ENCODE data around the gene OR5V1. TPM values are rescaled to one million over a fixed set of nuclear protein-coding genes. Genes with fewer than 3 reads are reported as not detected.

Gene OR5V1
- total RNA-seq (2014; rRNA removed; shearing (Covaris generic); ENCODE audit: low replicate concordance) = not detected in 2 replicates

DNA sequence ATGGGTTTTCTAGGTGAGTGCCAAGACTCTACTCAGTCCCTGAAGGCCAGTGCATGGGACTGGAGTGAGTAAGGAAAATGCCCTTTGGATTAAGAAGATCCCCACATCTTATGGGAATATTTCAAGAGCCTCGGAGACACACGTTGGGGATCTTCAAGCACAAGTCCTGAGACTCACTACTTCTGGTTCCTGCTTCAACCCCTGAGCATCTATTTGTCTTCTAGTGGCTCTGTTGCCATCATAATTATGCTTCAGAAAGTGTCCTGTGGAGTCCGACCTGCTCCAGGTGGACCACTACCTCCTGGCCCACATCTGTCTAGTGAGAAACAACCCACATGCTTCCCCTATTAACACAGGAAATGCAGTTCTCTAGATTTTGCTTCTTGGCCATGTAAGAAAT lies at the start of gene OR5V1:
Gene OR5V1 (minus strand): TSS at position 101 of the 400 bp plus-strand sequence. CDS start 12,670 bp downstream, outside the sequence.
- H3K9ac ChIP-seq (ENCODE audit: low read length) = no peak within 1 kb of the TSS
- no peak within 1 kb of the TSS for H3K4me2 ChIP-seq (ENCODE audit: low read depth, low read length, poor library complexity, severe bottlenecking)
- no peaks in the 10 kb centered on the region for H4K20me1 ChIP-seq (ENCODE audit: insufficient read depth, low read depth, low read length)
- no peaks in the 10 kb centered on the region for H3K27me3 ChIP-seq (ENCODE audit: low read length)
- DNase-seq = no peak
- no peaks in the 10 kb centered on the region for H3K36me3 ChIP-seq (ENCODE audit: insufficient read depth, low read length)
- H3K27ac ChIP-seq (ENCODE audit: low read length) = no peak within 1 kb of the TSS
- no peaks in the 10 kb centered on the region for H3K4me1 ChIP-seq (ENCODE audit: low read length)
- no peaks in the 10 kb centered on the region for H3K79me2 ChIP-seq (ENCODE audit: low read length)
- no peaks in the 10 kb centered on the region for H3K9me2 ChIP-seq (replicated peaks; ENCODE audit: insufficient read depth, low read length)
- no peak within 1 kb of the TSS for H3K4me3 ChIP-seq (ENCODE audit: low read length)
- no peak within 1 kb of the TSS for H2AFZ ChIP-seq (ENCODE audit: low read length)
- H3K9me3 ChIP-seq (ENCODE audit: low read length) = no peaks in the 10 kb centered on the region

DNA sequence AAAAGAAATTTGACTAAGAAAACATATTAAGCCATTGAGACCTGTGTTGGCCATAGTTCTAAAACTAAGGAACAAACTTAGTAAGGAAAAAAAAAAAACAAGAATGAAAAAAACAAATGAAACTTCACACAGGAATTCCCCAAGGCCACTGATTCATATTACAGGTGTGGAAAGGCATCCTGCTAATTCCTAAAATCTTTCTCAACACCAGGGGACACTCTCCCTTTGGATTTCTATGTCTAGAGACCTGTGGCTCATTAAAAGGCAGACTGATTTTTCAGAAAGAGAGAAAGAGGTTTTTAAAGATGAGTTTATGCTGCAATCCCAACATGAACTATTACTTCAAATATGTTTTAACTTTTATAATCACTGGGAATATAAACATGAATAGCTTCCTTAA lies 45.9 kb upstream of the OR5V1 start, which contains the start of gene OR12D1:
Gene OR12D1 (plus strand): TSS at position 341 of the 400 bp plus-strand sequence.
- no peaks in the 10 kb centered on the region for H3K9me3 ChIP-seq (ENCODE audit: low read length)
- DNase-seq = no peak
- no peaks in the 10 kb centered on the region for H3K4me1 ChIP-seq (ENCODE audit: low read length)
- no peaks in the 10 kb centered on the region for H3K36me3 ChIP-seq (ENCODE audit: insufficient read depth, low read length)
- H2AFZ ChIP-seq (ENCODE audit: low read length) = no peak within 1 kb of the TSS
- H3K9ac ChIP-seq (ENCODE audit: low read length) = no peak within 1 kb of the TSS
- H3K4me2 ChIP-seq (ENCODE audit: low read depth, low read length, poor library complexity, severe bottlenecking) = no peak within 1 kb of the TSS
- H3K27me3 ChIP-seq (ENCODE audit: low read length) = peaks cover 2% of the 10 kb centered on the region; the same call in 1 of the 2 replicates
- no peaks in the 10 kb centered on the region for H4K20me1 ChIP-seq (ENCODE audit: insufficient read depth, low read depth, low read length)
- H3K27ac ChIP-seq (ENCODE audit: low read length) = no peak within 1 kb of the TSS
- no peak within 1 kb of the TSS for H3K4me3 ChIP-seq (ENCODE audit: low read length)
- H3K9me2 ChIP-seq (replicated peaks; ENCODE audit: insufficient read depth, low read length) = no peaks in the 10 kb centered on the region
- no peaks in the 10 kb centered on the region for H3K79me2 ChIP-seq (ENCODE audit: low read length)

DNA sequence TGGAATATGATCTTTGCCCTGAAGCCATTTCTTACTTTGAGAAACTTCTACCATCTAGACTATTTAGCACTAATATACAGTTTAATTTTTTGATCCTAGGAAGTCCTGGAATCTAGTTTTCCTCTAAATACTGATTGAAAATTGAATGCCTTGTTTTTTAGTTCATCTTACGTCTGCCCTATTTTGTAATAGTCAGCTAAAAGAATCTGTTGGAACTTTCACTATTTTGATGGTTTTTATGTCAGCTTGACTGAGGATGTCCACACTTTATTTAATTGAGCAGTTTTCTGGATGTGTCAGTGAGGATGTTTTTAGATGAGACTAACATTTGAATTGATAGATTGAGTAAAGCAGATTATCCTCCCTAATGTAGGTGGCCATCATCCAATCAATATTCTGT lies 35.1 kb upstream of the OR5V1 start:
- Histone ChIP-seq H4K20me1 (ENCODE audit: insufficient read depth, low read depth, low read length) (no peaks in the 10 kb centered on the region), H3K9ac (ENCODE audit: low read length) (no peak overlapping the region), H3K27me3 (ENCODE audit: low read length) (no peaks in the 10 kb centered on the region), H3K9me3 (ENCODE audit: low read length) (no peaks in the 10 kb centered on the region), H2AFZ (ENCODE audit: low read length) (no peak overlapping the region), H3K79me2 (ENCODE audit: low read length) (no peaks in the 10 kb centered on the region), H3K4me2 (ENCODE audit: low read depth, low read length, poor library complexity, severe bottlenecking) (no peak overlapping the region), H3K4me3 (ENCODE audit: low read length) (no peak overlapping the region), H3K4me1 (ENCODE audit: low read length) (no peaks in the 10 kb centered on the region), H3K36me3 (ENCODE audit: insufficient read depth, low read length) (no peaks in the 10 kb centered on the region), H3K27ac (ENCODE audit: low read length) (no peak overlapping the region), H3K9me2 (replicated peaks; ENCODE audit: insufficient read depth, low read length) (0 out of 2 replicates have a peak, but pooled peaks cover 5% of the 10 kb centered on the region)
- no peak for DNase-seq

DNA sequence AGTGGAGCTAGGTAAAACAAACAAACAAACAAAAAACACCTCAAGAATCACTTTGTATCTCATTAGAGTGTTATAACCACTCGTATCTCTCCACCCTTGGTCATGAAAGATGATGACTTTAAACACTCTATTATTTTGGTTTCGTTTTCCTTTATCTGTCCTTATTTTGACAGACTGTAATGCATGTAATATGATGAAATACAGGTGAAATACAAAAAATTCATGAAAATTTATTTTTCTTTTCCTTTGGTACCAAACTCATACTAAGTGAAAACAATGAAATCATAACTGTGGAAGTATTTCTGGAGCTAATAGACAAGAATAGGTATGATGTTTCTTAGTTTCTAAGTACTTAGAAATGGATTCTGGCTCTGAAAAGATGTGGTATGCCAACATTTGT lies 30.9 kb upstream of the OR5V1 start:
- Histone ChIP-seq H3K9me2 (replicated peaks; ENCODE audit: insufficient read depth, low read length) (0 out of 2 replicates have a peak, but pooled peaks cover 5% of the 10 kb centered on the region), H2AFZ (ENCODE audit: low read length) (no peak overlapping the region), H3K27me3 (ENCODE audit: low read length) (no peaks in the 10 kb centered on the region), H3K27ac (ENCODE audit: low read length) (no peak overlapping the region), H3K4me2 (ENCODE audit: low read depth, low read length, poor library complexity, severe bottlenecking) (no peak overlapping the region), H3K79me2 (ENCODE audit: low read length) (no peaks in the 10 kb centered on the region), H3K9me3 (ENCODE audit: low read length) (no peaks in the 10 kb centered on the region), H3K4me3 (ENCODE audit: low read length) (no peak overlapping the region), H3K9ac (ENCODE audit: low read length) (no peak overlapping the region), H4K20me1 (ENCODE audit: insufficient read depth, low read depth, low read length) (no peaks in the 10 kb centered on the region), H3K36me3 (ENCODE audit: insufficient read depth, low read length) (no peaks in the 10 kb centered on the region), H3K4me1 (ENCODE audit: low read length) (no peaks in the 10 kb centered on the region)
- no peak for DNase-seq

- no peaks in the 10 kb centered on the region for H3K4me1 ChIP-seq (ENCODE audit: low read length)
- no peaks in the 10 kb centered on the region for H3K36me3 ChIP-seq (ENCODE audit: insufficient read depth, low read length)
- no peak within 1 kb of the TSS for H3K4me2 ChIP-seq (ENCODE audit: low read depth, low read length, poor library complexity, severe bottlenecking)
- no peak within 1 kb of the TSS for H3K9ac ChIP-seq (ENCODE audit: low read length)
- no peak within 1 kb of the TSS for H3K4me3 ChIP-seq (ENCODE audit: low read length)
- H3K79me2 ChIP-seq (ENCODE audit: low read length) = no peaks in the 10 kb centered on the region
- H2AFZ ChIP-seq (ENCODE audit: low read length) = no peak within 1 kb of the TSS
- no peaks in the 10 kb centered on the region for H4K20me1 ChIP-seq (ENCODE audit: insufficient read depth, low read depth, low read length)
- no peak for DNase-seq
- H3K9me2 ChIP-seq (replicated peaks; ENCODE audit: insufficient read depth, low read length) = no peaks in the 10 kb centered on the region
- no peak within 1 kb of the TSS for H3K27ac ChIP-seq (ENCODE audit: low read length)
- no peaks in the 10 kb centered on the region for H3K9me3 ChIP-seq (ENCODE audit: low read length)
- no peaks in the 10 kb centered on the region for H3K27me3 ChIP-seq (ENCODE audit: low read length)
These were observed 26.7 kb upstream of the OR5V1 start, which contains the start of gene OR12D2 for GRCh38 chr6:29395331-29395730. Gene OR12D2 (plus strand): TSS chr6:29395631. CDS start chr6:29396700, 1,069 bp downstream.

GRCh38 chr6:29388533-29388932 lies 19.9 kb upstream of the OR5V1 start:
- H3K4me1 ChIP-seq (ENCODE audit: low read length) = no peaks in the 10 kb centered on the region
- H3K4me3 ChIP-seq (ENCODE audit: low read length) = no peak overlapping the region
- H3K79me2 ChIP-seq (ENCODE audit: low read length) = no peaks in the 10 kb centered on the region
- H2AFZ ChIP-seq (ENCODE audit: low read length) = no peak overlapping the region
- no peaks in the 10 kb centered on the region for H3K9me3 ChIP-seq (ENCODE audit: low read length)
- H3K27ac ChIP-seq (ENCODE audit: low read length) = no peak overlapping the region
- H3K9me2 ChIP-seq (replicated peaks; ENCODE audit: insufficient read depth, low read length) = no peaks in the 10 kb centered on the region
- no peaks in the 10 kb centered on the region for H4K20me1 ChIP-seq (ENCODE audit: insufficient read depth, low read depth, low read length)
- H3K36me3 ChIP-seq (ENCODE audit: insufficient read depth, low read length) = no peaks in the 10 kb centered on the region
- no peak for DNase-seq
- H3K4me2 ChIP-seq (ENCODE audit: low read depth, low read length, poor library complexity, severe bottlenecking) = no peak overlapping the region
- H3K27me3 ChIP-seq (ENCODE audit: low read length) = no peaks in the 10 kb centered on the region
- no peak overlapping the region for H3K9ac ChIP-seq (ENCODE audit: low read length)

- Histone ChIP-seq H3K4me3 (ENCODE audit: low read length) (no peak overlapping the region), H3K4me2 (ENCODE audit: low read depth, low read length, poor library complexity, severe bottlenecking) (no peak overlapping the region), H3K27me3 (ENCODE audit: low read length) (no peaks in the 10 kb centered on the region), H2AFZ (ENCODE audit: low read length) (no peak overlapping the region), H4K20me1 (ENCODE audit: insufficient read depth, low read depth, low read length) (no peaks in the 10 kb centered on the region), H3K36me3 (ENCODE audit: insufficient read depth, low read length) (no peaks in the 10 kb centered on the region), H3K79me2 (ENCODE audit: low read length) (no peaks in the 10 kb centered on the region), H3K9me2 (replicated peaks; ENCODE audit: insufficient read depth, low read length) (no peaks in the 10 kb centered on the region), H3K4me1 (ENCODE audit: low read length) (no peaks in the 10 kb centered on the region), H3K9me3 (ENCODE audit: low read length) (no peaks in the 10 kb centered on the region), H3K27ac (ENCODE audit: low read length) (no peak overlapping the region), H3K9ac (ENCODE audit: low read length) (no peak overlapping the region)
- peak; percentile 52 for DNase-seq
These were observed 7.3 kb upstream of the OR5V1 start for GRCh38 chr6:29376003-29376402.

GRCh38 chr6:29375191-29375590 lies 6.5 kb upstream of the OR5V1 start, which contains the start of gene OR12D3:
Gene OR12D3 (minus strand): TSS chr6:29375291. CDS start chr6:29375287, 4 bp downstream.
- no peak for DNase-seq
- no peaks in the 10 kb centered on the region for H3K36me3 ChIP-seq (ENCODE audit: insufficient read depth, low read length)
- no peaks in the 10 kb centered on the region for H4K20me1 ChIP-seq (ENCODE audit: insufficient read depth, low read depth, low read length)
- no peaks in the 10 kb centered on the region for H3K79me2 ChIP-seq (ENCODE audit: low read length)
- H2AFZ ChIP-seq (ENCODE audit: low read length) = no peak within 1 kb of the TSS
- H3K27ac ChIP-seq (ENCODE audit: low read length) = no peak within 1 kb of the TSS
- no peaks in the 10 kb centered on the region for H3K27me3 ChIP-seq (ENCODE audit: low read length)
- H3K4me2 ChIP-seq (ENCODE audit: low read depth, low read length, poor library complexity, severe bottlenecking) = no peak within 1 kb of the TSS
- no peak within 1 kb of the TSS for H3K9ac ChIP-seq (ENCODE audit: low read length)
- no peaks in the 10 kb centered on the region for H3K4me1 ChIP-seq (ENCODE audit: low read length)
- no peaks in the 10 kb centered on the region for H3K9me3 ChIP-seq (ENCODE audit: low read length)
- H3K9me2 ChIP-seq (replicated peaks; ENCODE audit: insufficient read depth, low read length) = no peaks in the 10 kb centered on the region
- H3K4me3 ChIP-seq (ENCODE audit: low read length) = no peak within 1 kb of the TSS

Measured in Karpas-422 (cell line).